Neural cell (in vitro differentiated cells): ENCODE results near the gene TACO1.

ENCODE experiments used
- EP300 ChIP-seq: fragments of 450-650 bp; conservative IDR thresholded peaks from 2 replicates; pipeline ENCODE4 v1.6.1; 2014; ENCODE audit warnings: antibody characterized with exemption, mild to moderate bottlenecking, moderate library complexity; ENCODE audit not compliant: poor library complexity, severe bottlenecking
- EZH2 ChIP-seq: fragments of 200-600, 300-800 bp; shearing (Covaris generic), sonication (generic); IDR thresholded peaks from 2 replicates; pipeline ENCODE4 v1.6.1; 2014; ENCODE audit warnings: antibody characterized with exemption, low read length, borderline replicate concordance, mild to moderate bottlenecking; ENCODE audit not compliant: insufficient read depth, poor library complexity, severe bottlenecking
- MXI1 ChIP-seq: fragments of 450-650 bp; conservative IDR thresholded peaks from 2 replicates; pipeline ENCODE4 v1.6.1; 2014; ENCODE audit warnings: antibody characterized with exemption, mild to moderate bottlenecking; ENCODE audit not compliant: poor library complexity, severe bottlenecking
- POLR2AphosphoS5 ChIP-seq: IDR thresholded peaks from 2 replicates; pipeline ENCODE4 v1.6.1; 2012
- RAD21 ChIP-seq: fragments of 450-650 bp; conservative IDR thresholded peaks from 2 replicates; pipeline ENCODE4 v1.6.1; 2014; ENCODE audit warnings: antibody characterized with exemption, mild to moderate bottlenecking, moderate library complexity
- REST ChIP-seq: IDR thresholded peaks from 2 replicates; pipeline ENCODE4 v1.6.1; 2012; ENCODE audit warnings: borderline replicate concordance
- SMC3 ChIP-seq: fragments of 450-650 bp; conservative IDR thresholded peaks from 2 replicates; pipeline ENCODE4 v1.6.1; 2014; ENCODE audit warnings: antibody characterized with exemption, mild to moderate bottlenecking, moderate library complexity; ENCODE audit not compliant: poor library complexity
- TAF1 ChIP-seq: IDR thresholded peaks from 2 replicates; pipeline ENCODE4 v1.6.1; 2012; ENCODE audit warnings: low read depth
- TF ChIP-seq, protein P1 (sequence below): fragments of 450-650 bp; IDR thresholded peaks from 2 replicates; pipeline ENCODE4 v1.5.1; 2014; ENCODE audit warnings: antibody characterized with exemption, mild to moderate bottlenecking, moderate library complexity; ENCODE audit not compliant: poor library complexity, severe bottlenecking

DNA sequence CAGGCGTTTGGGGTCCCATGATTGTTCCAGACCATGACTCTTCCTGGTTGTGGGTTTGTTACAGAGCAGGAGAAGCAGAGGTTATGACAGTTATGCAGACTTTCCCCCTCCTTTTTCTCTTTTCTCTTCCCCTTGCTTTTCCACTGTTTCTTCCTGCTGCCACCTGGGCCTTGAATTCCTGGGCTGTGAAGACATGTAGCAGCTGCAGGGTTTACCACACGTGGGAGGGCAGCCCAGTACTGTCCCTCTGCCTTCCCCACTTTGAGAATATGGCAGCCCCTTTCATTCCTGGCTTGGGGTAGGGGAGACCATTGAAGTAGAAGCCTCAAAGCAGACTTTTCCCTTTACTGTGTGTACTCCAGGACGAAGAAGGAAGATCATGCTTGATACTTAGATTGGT, 7.9 kb upstream of the TACO1 start:
- no peak for TF ChIP-seq POLR2AphosphoS5
- TF ChIP-seq TAF1: no peak
- no peak for TF ChIP-seq REST
- no peak for TF ChIP-seq EP300
- TF ChIP-seq, protein P1, sequence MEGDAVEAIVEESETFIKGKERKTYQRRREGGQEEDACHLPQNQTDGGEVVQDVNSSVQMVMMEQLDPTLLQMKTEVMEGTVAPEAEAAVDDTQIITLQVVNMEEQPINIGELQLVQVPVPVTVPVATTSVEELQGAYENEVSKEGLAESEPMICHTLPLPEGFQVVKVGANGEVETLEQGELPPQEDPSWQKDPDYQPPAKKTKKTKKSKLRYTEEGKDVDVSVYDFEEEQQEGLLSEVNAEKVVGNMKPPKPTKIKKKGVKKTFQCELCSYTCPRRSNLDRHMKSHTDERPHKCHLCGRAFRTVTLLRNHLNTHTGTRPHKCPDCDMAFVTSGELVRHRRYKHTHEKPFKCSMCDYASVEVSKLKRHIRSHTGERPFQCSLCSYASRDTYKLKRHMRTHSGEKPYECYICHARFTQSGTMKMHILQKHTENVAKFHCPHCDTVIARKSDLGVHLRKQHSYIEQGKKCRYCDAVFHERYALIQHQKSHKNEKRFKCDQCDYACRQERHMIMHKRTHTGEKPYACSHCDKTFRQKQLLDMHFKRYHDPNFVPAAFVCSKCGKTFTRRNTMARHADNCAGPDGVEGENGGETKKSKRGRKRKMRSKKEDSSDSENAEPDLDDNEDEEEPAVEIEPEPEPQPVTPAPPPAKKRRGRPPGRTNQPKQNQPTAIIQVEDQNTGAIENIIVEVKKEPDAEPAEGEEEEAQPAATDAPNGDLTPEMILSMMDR: no peak
- TF ChIP-seq SMC3: no peak
- TF ChIP-seq RAD21: no peak
- TF ChIP-seq EZH2: no peak
- TF ChIP-seq MXI1: no peak
